SK-N-SH (cell line): ENCODE results near the gene CUX1.

Source experiments
- CTCF ChIP-seq: fragments of 200-600 bp; sonication (generic); IDR thresholded peaks from 2 replicates; pipeline ENCODE4 v1.6.1; 2017; ENCODE audit warnings: antibody characterized with exemption, mild to moderate bottlenecking, moderate library complexity
- ELF1 ChIP-seq: IDR thresholded peaks from 2 replicates; pipeline ENCODE4 v1.4.0; 2012
- EP300 ChIP-seq, 2 experiments: IDR thresholded peaks; 2 replicates each; pipeline versions ENCODE4 v1.4.0 to v1.6.1; 2012; ENCODE audit warnings: borderline replicate concordance in 1 of 2, low read depth in 1 of 2, low read length in 1 of 2
- EZH2phosphoT487 ChIP-seq: fragments of 200-600 bp; sonication (generic); IDR thresholded peaks from 2 replicates; pipeline ENCODE4 v1.6.1; 2017; ENCODE audit warnings: low read depth, mixed run types, mild to moderate bottlenecking, antibody characterized with exemption, moderate library complexity, borderline replicate concordance
- FOXJ3 ChIP-seq: sonication (generic); formaldehyde crosslinking; IDR thresholded peaks from 2 replicates; pipeline ENCODE4 v1.5.1; 2020; ENCODE audit warnings: mild to moderate bottlenecking, missing genetic modification reagents
- FOXM1 ChIP-seq: IDR thresholded peaks from 2 replicates; pipeline ENCODE4 v1.4.0; 2012; ENCODE audit warnings: low read depth, mild to moderate bottlenecking
- MAX ChIP-seq: IDR thresholded peaks from 2 replicates; pipeline ENCODE4 v1.4.0; 2012; ENCODE audit warnings: low read depth
- MXI1 ChIP-seq: IDR thresholded peaks from 2 replicates; pipeline ENCODE4 v1.6.1; 2012; ENCODE audit warnings: mild to moderate bottlenecking, low read depth, low read length, improper control_type of control experiment
- POLR2AphosphoS5 ChIP-seq: IDR thresholded peaks from 2 replicates; pipeline ENCODE4 v1.6.1; 2012; ENCODE audit warnings: low read depth, low read length
- ZBTB33 ChIP-seq: IDR thresholded peaks from 2 replicates; pipeline ENCODE4 v1.4.0; 2012; ENCODE audit warnings: low read depth, borderline replicate concordance
- TF ChIP-seq, protein P1 (sequence below): IDR thresholded peaks from 2 replicates; pipeline ENCODE4 v1.6.1; 2012; ENCODE audit warnings: mild to moderate bottlenecking, low read depth, low read length, moderate library complexity

DNA sequence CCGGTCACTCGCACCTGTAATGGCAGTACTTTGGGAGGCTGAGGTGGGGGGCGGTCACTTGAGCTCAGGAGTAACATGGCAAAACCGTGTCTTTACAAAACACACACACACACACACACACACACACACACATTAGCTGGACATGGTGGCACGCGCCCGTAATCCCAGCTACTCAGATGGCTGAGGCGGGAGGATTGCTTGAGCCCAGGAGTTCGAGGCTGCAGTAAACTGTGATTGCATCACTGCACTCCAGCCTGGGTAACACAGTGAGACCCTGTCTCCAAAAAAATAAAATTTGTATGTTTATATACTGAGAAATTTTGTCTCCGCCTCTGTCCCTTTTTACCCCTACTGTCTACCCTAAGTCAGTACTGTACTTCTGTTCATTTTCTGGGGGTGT is 86.6 kb downstream of the CUX1 start:
- TF ChIP-seq EZH2phosphoT487 (no peak), EP300 (IDR thresholded peaks at IDR 0.05; ENCODE audit: borderline replicate concordance in 1 of 2, low read depth in 1 of 2, low read length in 1 of 2) (no peak), CTCF (no peak), MXI1 (no peak), ELF1 (no peak), POLR2AphosphoS5 (no peak), MAX (no peak), FOXM1 (no peak), FOXJ3 (CRISPR knock-in tag) (no peak), ZBTB33 (no peak)
- TF ChIP-seq, protein P1, sequence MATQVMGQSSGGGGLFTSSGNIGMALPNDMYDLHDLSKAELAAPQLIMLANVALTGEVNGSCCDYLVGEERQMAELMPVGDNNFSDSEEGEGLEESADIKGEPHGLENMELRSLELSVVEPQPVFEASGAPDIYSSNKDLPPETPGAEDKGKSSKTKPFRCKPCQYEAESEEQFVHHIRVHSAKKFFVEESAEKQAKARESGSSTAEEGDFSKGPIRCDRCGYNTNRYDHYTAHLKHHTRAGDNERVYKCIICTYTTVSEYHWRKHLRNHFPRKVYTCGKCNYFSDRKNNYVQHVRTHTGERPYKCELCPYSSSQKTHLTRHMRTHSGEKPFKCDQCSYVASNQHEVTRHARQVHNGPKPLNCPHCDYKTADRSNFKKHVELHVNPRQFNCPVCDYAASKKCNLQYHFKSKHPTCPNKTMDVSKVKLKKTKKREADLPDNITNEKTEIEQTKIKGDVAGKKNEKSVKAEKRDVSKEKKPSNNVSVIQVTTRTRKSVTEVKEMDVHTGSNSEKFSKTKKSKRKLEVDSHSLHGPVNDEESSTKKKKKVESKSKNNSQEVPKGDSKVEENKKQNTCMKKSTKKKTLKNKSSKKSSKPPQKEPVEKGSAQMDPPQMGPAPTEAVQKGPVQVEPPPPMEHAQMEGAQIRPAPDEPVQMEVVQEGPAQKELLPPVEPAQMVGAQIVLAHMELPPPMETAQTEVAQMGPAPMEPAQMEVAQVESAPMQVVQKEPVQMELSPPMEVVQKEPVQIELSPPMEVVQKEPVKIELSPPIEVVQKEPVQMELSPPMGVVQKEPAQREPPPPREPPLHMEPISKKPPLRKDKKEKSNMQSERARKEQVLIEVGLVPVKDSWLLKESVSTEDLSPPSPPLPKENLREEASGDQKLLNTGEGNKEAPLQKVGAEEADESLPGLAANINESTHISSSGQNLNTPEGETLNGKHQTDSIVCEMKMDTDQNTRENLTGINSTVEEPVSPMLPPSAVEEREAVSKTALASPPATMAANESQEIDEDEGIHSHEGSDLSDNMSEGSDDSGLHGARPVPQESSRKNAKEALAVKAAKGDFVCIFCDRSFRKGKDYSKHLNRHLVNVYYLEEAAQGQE, result no peak
